Activated CD4-positive, alpha-beta T cell treated with anti-CD3 and anti-CD28 coated beads for 1 hour (primary cell): ENCODE results near the gene PCARE.

Source experiments
- DNase-seq: peaks from one replicate; pipeline ENCODE4 v3.0.0-alpha.2; 2020

Gene PCARE

GRCh38 chr2:29061616-29062015 is 12.7 kb downstream of the PCARE start:
- DNase-seq = no peak

- no peak for DNase-seq
Measured at GRCh38 chr2:29061176-29061575, 13.1 kb downstream of the PCARE start.

GRCh38 chr2:29060441-29060840 is 13.9 kb downstream of the PCARE start:
- no peak for DNase-seq

GRCh38 chr2:29059624-29060023 is 14.7 kb downstream of the PCARE start:
- no peak for DNase-seq

GRCh38 chr2:29057006-29057405 is 17.3 kb downstream of the PCARE start:
- DNase-seq = no peak

GRCh38 chr2:29056452-29056851 is 17.9 kb downstream of the PCARE start:
- DNase-seq = no peak

- DNase-seq = no peak
Measured at GRCh38 chr2:29055601-29056000, 18.7 kb downstream of the PCARE start.

GRCh38 chr2:29054430-29054829 is 19.9 kb downstream of the PCARE start:
- DNase-seq = no peak

GRCh38 chr2:29053670-29054400 is 20.5 kb downstream of the PCARE start:
- DNase-seq = no peak

GRCh38 chr2:29053223-29053622 is 21.1 kb downstream of the PCARE start:
- no peak for DNase-seq

- DNase-seq = no peak
Measured at GRCh38 chr2:29052807-29053206, 21.5 kb downstream of the PCARE start.

- no peak for DNase-seq
Measured at GRCh38 chr2:29051730-29052129, 22.6 kb downstream of the PCARE start.

GRCh38 chr2:29050591-29050990 is 23.7 kb downstream of the PCARE start:
- DNase-seq = no peak

- no peak for DNase-seq
Measured at GRCh38 chr2:29047083-29047845, 27.1 kb downstream of the PCARE start.

- DNase-seq = no peak
Measured at GRCh38 chr2:29046321-29046720, 28.0 kb downstream of the PCARE start.

GRCh38 chr2:29044459-29044858 is 29.9 kb downstream of the PCARE start:
- no peak for DNase-seq

GRCh38 chr2:29042561-29043075 is 31.7 kb downstream of the PCARE start:
- DNase-seq = no peak

- no peak for DNase-seq
Measured at GRCh38 chr2:29041161-29041660, 33.1 kb downstream of the PCARE start.

- no peak for DNase-seq
Measured at GRCh38 chr2:29040552-29040951, 33.8 kb downstream of the PCARE start.

- DNase-seq = no peak
Measured at GRCh38 chr2:29039718-29040480, 34.4 kb downstream of the PCARE start.

GRCh38 chr2:29035016-29035745 is 39.1 kb downstream of the PCARE start:
- DNase-seq = no peak

- DNase-seq = no peak
Measured at GRCh38 chr2:29033656-29034055, 40.7 kb downstream of the PCARE start.

GRCh38 chr2:29033172-29033571 is 41.2 kb downstream of the PCARE start:
- no peak for DNase-seq
